ENCODE data around the gene USP27X.

Gene USP27X

GRCh38 chrX:49868739-49869138, 10.5 kb upstream of the USP27X start:
- Histone ChIP-seq H3K4me3 (ENCODE audit: low read depth, low read length) (no peak overlapping the region), H3K4me2 (ENCODE audit: low read length) (no peak overlapping the region), H3K79me2 (no peaks in the 10 kb centered on the region), H2AFZ (no peak overlapping the region), H3K36me3 (ENCODE audit: control insufficient read depth, insufficient read depth, low read length) (no peaks in the 10 kb centered on the region), H3K9me3 (ENCODE audit: control insufficient read depth, low read length) (no peaks in the 10 kb centered on the region), H3K9ac (no peak overlapping the region), H3K27me3 (ENCODE audit: control insufficient read depth, insufficient read depth, low read length) (no peaks in the 10 kb centered on the region), H3K27ac (no peak overlapping the region), H3K4me1 (no peaks in the 10 kb centered on the region)
- TF ChIP-seq, protein P1, sequence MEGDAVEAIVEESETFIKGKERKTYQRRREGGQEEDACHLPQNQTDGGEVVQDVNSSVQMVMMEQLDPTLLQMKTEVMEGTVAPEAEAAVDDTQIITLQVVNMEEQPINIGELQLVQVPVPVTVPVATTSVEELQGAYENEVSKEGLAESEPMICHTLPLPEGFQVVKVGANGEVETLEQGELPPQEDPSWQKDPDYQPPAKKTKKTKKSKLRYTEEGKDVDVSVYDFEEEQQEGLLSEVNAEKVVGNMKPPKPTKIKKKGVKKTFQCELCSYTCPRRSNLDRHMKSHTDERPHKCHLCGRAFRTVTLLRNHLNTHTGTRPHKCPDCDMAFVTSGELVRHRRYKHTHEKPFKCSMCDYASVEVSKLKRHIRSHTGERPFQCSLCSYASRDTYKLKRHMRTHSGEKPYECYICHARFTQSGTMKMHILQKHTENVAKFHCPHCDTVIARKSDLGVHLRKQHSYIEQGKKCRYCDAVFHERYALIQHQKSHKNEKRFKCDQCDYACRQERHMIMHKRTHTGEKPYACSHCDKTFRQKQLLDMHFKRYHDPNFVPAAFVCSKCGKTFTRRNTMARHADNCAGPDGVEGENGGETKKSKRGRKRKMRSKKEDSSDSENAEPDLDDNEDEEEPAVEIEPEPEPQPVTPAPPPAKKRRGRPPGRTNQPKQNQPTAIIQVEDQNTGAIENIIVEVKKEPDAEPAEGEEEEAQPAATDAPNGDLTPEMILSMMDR (IDR thresholded peaks at IDR 0.05): no peak

GRCh38 chrX:49876750-49877149, 2.5 kb upstream of the USP27X start:
- H3K4me3 ChIP-seq (ENCODE audit: low read depth, low read length): no peak overlapping the region
- no peaks in the 10 kb centered on the region for H3K9me3 ChIP-seq (ENCODE audit: control insufficient read depth, low read length)
- no peak overlapping the region for H3K4me2 ChIP-seq (ENCODE audit: low read length)
- TF ChIP-seq, protein P1 (IDR thresholded peaks at IDR 0.05): peak; percentile 45
- no peaks in the 10 kb centered on the region for H3K36me3 ChIP-seq (ENCODE audit: control insufficient read depth, insufficient read depth, low read length)
- H3K27ac ChIP-seq: peak overlapping the region; percentile 11
- no peaks in the 10 kb centered on the region for H3K27me3 ChIP-seq (ENCODE audit: control insufficient read depth, insufficient read depth, low read length)
- no peaks in the 10 kb centered on the region for H3K4me1 ChIP-seq
- no peaks in the 10 kb centered on the region for H3K79me2 ChIP-seq
- H3K9ac ChIP-seq: no peak overlapping the region
- peak overlapping the region; percentile 39 for H2AFZ ChIP-seq

DNA sequence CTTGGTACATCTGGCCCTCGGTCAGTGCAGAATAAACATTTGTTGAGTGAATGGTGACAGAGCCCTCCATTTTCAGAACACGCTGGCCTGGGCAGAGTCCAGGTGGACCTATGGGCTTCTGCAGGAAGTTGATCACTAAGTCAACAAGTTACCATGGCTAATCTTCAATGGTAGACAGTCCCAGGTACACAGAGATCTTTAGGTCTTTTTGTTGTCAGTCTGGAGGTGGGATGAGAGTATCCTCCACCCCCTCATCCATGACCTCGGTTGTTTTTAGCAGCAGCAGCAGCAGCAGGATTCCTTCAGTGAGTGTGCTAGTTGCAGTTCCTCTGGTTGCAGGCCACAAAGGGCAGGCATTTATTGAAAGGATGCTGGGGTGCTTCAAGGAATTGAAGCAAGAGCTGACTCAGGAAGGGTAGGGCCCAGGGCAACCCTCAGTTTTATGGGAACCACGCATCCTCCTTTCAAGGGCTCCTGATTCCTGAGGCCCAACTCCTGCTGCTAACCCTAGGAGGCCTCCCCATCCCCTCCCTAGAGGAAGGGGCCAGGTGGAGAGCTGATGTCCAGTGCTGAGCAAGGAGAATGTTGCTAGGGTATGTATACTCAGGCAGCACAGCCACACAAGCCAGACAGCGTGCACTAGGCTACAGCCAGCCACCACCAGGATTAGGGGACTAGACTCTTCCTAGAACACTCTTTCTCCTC, 1.7 kb upstream of the USP27X start:
- H2AFZ ChIP-seq: peak overlapping the region; percentile 39
- TF ChIP-seq, protein P1 (IDR thresholded peaks at IDR 0.05): no peak
- H3K4me2 ChIP-seq (ENCODE audit: low read length): no peak overlapping the region
- peak overlapping the region; percentile 94 for H3K27ac ChIP-seq
- H3K9ac ChIP-seq: no peak overlapping the region
- H3K79me2 ChIP-seq: no peaks in the 10 kb centered on the region
- no peaks in the 10 kb centered on the region for H3K9me3 ChIP-seq (ENCODE audit: control insufficient read depth, low read length)
- no peaks in the 10 kb centered on the region for H3K27me3 ChIP-seq (ENCODE audit: control insufficient read depth, insufficient read depth, low read length)
- H3K4me1 ChIP-seq: no peaks in the 10 kb centered on the region
- H3K36me3 ChIP-seq (ENCODE audit: control insufficient read depth, insufficient read depth, low read length): no peaks in the 10 kb centered on the region
- no peak overlapping the region for H3K4me3 ChIP-seq (ENCODE audit: low read depth, low read length)

DNA sequence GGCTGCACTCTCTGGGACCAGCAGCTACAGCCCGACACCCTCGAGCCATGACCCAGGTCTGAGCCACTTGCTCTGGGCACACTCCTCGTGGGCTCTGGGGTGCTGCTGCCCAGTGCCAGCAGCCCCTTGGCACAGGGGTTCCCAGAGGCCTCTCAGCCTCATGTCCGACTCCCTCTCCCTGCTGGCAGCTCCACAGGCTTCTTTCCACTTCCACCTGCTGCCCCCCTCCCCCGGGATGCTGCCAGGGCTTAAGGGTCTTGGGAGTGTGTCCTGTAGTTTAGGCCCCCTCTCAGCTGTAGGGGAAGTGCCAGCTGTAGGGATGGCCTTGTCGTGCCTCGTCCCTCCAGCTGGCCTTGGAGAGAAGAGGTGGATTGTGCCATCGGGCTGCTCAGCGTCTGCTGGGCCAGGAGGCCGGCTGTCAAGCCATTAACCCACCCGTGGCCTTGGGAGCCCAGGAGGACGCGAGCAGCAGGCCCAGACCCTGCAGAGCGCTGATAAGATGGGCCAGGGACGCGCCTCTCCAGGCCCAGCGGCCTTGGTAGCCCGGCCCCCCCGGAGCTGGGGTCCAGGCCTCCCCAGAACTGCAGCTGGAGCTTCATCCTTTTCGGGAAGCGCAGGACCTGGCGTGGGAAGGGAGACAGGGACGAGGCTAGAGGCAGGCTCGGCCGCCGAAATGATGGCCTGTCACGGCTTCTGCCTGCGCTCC, 1.0 kb upstream of the USP27X start:
- no peaks in the 10 kb centered on the region for H3K4me1 ChIP-seq
- no peaks in the 10 kb centered on the region for H3K9me3 ChIP-seq (ENCODE audit: control insufficient read depth, low read length)
- H3K9ac ChIP-seq: peak overlapping the region; percentile 73
- no peaks in the 10 kb centered on the region for H3K79me2 ChIP-seq
- no peaks in the 10 kb centered on the region for H3K36me3 ChIP-seq (ENCODE audit: control insufficient read depth, insufficient read depth, low read length)
- no peaks in the 10 kb centered on the region for H3K27me3 ChIP-seq (ENCODE audit: control insufficient read depth, insufficient read depth, low read length)
- peak overlapping the region; percentile 94 for H3K27ac ChIP-seq
- TF ChIP-seq, protein P1 (IDR thresholded peaks at IDR 0.05): no peak
- H3K4me3 ChIP-seq (ENCODE audit: low read depth, low read length): peak overlapping the region; percentile 62
- peak overlapping the region; percentile 91 for H2AFZ ChIP-seq
- peak overlapping the region; percentile 72 for H3K4me2 ChIP-seq (ENCODE audit: low read length)
